Mammary epithelial cell (primary cell): ENCODE results near the gene MYO9A.

ENCODE experiments used
- EZH2 ChIP-seq: IDR thresholded peaks from 2 replicates; pipeline ENCODE4 v1.6.1; 2012; ENCODE audit warnings: low read length, inconsistent platforms, borderline replicate concordance
- TF ChIP-seq, protein P1 (sequence below), 2 donors: IDR thresholded peaks in 1 of 2; conservative IDR thresholded peaks in 1 of 2; 2 replicates each; pipeline ENCODE4 v1.5.1; 2011 to 2012; ENCODE audit warnings: inconsistent platforms in 2 of 2, low read length in 2 of 2, mild to moderate bottlenecking in 2 of 2, control low read depth in 1 of 2, low read depth in 1 of 2; ENCODE audit not compliant: insufficient read depth in 1 of 2; ENCODE audit errors: extremely low read depth in 1 of 2

DNA sequence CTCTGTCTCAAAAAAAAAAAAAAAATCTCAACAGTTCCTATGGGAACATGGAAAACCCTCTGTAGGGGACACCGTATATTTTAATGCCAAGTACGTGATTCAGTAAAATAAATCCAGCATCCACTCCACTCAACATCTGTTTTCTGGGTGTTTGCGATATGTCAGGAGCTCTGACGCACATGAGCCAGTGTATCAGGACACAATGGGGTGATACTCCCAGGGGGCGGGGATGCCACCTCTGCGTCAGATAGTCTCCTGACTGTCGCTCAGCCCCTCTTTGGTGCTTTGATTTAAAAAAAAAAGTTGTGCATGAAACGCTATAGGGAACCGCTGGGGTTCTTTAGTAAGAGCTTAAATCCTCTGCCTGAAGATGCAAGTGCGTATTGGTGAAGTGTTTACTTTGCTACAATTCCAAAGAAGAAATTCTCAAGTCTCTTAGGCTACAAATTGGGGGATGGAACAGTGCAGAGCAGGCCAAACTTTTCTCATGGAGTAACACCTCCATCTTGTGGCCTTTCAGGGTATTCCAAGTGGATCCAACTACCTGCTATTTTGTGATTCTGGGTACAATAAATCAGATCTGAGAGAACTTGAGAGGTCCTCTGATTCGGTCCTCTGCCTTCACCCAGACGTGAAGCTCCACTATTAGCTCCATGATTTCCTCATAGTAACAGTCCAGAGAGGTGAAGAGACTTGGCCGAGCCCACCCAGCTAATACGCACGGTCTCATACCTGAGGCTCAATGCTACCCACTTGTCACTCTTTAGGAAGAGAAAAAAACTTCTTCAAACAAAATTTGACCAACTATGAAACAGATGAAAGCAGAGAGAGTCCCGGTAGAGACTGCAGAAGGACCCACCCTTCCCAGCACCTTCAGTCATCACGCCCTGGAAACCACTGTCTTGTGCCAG, 316.9 kb downstream of the MYO9A start:
- TF ChIP-seq, protein P1, sequence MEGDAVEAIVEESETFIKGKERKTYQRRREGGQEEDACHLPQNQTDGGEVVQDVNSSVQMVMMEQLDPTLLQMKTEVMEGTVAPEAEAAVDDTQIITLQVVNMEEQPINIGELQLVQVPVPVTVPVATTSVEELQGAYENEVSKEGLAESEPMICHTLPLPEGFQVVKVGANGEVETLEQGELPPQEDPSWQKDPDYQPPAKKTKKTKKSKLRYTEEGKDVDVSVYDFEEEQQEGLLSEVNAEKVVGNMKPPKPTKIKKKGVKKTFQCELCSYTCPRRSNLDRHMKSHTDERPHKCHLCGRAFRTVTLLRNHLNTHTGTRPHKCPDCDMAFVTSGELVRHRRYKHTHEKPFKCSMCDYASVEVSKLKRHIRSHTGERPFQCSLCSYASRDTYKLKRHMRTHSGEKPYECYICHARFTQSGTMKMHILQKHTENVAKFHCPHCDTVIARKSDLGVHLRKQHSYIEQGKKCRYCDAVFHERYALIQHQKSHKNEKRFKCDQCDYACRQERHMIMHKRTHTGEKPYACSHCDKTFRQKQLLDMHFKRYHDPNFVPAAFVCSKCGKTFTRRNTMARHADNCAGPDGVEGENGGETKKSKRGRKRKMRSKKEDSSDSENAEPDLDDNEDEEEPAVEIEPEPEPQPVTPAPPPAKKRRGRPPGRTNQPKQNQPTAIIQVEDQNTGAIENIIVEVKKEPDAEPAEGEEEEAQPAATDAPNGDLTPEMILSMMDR (conservative IDR thresholded peaks at IDR 0.05 in 1 of 2, IDR thresholded peaks at IDR 0.05 in 1 of 2; ENCODE audit: extremely low read depth in 1 of 2, insufficient read depth in 1 of 2, low read depth in 1 of 2, low read length in 2 of 2) = peak; percentile 84 to 86
- no peak for TF ChIP-seq EZH2
